Activated CD4-positive, alpha-beta T cell treated with anti-CD3 and anti-CD28 coated beads, Interleukin-2, amount 50 U/mL, for 16 hours (primary cell): ENCODE results near the gene KCNH2.

Experiments
- DNase-seq: peaks from one replicate; pipeline ENCODE4 v3.0.0-alpha.2; 2020

The KCNH2 gene

DNA sequence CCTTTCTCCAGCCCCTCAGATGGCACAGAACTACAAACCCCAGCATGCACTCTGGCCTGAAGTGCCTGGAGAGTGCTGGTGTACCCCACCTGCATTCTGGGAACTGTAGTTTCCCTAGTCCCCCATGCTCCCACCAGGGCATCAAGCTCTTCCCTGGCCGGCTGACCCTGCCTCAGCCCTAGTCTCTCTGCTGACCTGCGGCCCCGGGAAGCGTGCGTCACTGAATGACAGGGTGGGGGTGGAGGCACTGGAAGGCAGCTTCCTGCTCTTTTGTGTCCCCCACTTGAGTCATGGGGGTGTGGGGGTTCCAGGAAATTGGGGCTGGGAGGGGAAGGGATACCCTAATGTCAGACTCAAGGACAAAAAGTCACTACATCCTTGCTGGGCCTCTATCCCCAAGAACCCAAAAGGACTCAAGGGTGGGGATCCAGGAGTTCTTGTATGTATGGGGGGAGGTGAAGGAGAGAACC, 14.7 kb upstream of the KCNH2 start:
- no peak for DNase-seq

DNA sequence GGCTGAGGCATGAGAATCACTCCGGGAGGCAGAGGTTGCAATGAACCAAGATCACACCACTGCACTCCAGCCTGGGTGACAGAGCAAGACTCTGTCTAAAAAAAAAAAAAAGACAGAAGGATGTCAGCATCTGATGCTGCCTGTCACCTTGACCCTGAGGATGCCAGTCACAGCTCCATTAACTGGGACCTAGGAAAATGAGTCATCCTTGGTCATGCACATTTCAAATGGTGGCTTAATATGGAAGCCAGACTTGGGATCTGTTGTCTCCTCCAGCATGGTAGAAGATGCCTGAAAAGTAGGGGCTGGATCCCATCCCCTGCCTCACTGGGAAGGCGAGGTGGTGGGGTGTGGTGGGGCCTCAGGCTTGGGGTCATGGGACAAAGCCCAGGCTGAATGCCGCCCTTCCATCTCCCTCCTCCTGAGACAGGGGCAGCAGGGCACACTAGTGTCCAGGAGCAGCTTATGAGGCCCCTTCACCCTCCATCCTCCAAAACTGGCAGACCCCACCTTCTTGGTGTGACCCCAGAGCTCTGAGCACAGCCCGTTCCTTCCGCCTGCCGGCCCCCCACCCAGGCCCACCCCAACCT, 14.0 kb upstream of the KCNH2 start:
- DNase-seq = no peak

DNA sequence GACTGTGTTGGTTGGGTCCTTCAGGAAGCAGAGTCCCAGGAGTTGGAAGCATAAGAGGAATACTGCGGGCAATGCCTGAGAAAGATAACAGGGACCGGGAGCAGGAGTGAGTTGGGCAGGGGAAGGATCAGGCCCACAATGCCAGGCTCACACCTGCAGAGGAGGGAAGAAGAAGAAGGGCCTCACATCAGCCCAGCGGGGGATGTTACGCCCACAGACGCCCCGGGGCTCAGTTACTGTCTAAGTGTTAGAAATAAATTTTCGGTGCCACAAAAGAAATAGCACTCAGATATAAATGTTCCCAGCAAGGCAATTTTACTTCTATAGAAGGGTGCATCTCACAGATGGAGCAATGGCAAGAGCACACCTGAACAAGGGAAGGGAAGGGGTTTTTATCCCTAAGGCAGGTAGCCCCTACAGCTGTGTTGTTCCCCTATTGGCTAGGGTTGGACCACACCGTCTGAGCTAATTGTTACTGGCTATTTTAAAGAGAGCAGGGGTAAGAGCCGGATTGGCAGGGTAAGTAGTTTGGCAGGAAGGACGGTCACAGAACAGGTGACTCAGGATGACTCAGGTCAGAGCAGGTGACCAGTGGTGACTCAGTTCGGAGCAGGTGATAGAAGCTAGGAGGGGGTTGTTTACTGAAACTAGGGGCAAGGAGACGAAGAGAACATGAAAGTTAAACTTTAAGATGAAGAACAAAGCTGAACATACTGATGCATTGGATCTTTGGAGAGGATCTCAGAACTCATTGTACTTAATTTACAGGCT, 12.5 kb upstream of the KCNH2 start, which contains the start of gene NOS3:
Gene NOS3, plus strand, starts transcription at position 602 of the 771 bp plus-strand sequence. CDS start 2,787 bp downstream, outside the sequence.
- no peak for DNase-seq

DNA sequence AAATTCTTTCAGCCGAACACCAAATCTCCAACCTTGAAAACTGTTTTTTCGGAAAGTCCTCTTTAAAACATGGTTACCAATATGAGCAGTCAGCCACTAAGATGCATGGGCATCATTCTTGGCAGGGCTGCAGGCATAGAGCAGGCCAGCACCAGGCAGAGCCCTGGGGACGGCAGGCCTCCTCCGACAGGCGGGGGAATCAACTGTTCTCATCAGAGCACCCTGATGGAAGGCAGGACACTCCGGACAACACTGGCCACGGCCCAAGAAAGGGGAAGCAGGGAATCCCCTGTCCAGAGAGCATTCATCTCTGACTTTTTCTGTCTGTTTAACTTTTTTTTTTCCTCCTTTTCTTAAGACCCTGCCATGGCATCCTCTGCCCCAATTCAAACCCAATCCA, 11.3 kb upstream of the KCNH2 start:
- DNase-seq = no peak

DNA sequence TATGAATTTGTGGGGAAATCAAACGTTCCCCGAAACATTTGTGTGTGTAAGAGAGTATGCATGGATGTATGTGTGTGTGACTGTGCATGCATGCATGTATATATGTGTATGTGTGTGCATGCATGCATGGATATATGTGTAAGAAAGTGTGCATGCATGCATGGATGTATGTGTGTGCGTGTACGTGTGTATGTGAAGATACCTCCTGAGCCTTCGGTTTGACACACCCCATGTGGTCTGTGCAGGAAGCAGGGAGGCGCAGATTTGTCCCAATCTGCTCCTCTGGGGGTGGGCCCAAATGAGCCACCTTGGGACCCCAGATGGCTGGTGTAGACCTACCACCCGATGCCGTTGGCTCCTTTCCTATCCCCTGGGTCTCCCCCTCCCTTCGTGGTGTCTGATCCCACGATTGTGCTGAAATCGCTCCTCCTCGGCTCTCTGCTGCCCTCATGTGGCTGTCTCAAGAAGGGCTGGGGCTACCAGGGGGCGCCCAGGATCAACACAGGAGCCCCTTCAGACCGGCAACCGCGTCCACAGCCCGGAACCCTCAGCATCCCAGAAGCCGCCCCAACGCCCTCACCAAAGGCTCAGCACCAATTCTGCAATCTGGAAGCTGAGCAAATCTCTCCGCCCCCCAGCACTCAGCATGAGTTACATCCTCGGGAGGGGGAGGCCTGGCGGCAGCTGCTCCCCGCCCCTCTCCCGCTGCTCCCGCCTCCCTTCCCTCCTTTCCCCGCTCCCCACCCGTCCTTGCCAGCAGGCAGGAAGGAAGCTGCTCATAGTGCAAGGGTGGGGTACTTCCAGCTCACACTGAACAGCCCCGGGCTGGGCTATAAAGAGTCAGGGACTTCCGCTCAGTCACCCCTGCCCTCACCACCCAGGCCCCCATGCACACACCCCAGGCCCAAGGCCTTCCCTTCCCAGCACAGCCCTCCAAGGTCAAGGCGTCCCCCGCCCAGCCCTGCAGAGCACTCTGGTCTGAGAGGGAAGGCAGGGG, 10.4 kb upstream of the KCNH2 start:
- peak; percentile 66 for DNase-seq

DNA sequence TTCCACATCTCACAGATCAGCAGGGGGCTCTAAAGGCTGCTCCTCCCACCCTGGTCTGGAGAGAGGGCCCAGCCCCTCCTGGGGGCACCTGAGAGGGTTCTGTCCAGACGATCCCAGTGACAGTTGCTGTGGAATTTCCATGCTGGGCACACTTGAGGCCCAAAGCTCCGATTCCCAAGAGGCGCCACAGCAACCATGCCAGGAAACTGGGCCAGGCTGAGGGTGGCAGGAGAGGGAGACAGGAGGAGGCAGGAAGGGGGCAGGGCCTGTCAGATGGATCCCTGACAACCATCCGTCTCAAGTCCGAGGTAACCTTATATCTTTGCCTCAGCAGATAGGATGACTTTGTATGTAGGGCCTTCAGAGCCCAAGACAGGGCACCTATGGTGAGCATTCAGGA, 8.4 kb upstream of the KCNH2 start:
- DNase-seq = no peak

DNA sequence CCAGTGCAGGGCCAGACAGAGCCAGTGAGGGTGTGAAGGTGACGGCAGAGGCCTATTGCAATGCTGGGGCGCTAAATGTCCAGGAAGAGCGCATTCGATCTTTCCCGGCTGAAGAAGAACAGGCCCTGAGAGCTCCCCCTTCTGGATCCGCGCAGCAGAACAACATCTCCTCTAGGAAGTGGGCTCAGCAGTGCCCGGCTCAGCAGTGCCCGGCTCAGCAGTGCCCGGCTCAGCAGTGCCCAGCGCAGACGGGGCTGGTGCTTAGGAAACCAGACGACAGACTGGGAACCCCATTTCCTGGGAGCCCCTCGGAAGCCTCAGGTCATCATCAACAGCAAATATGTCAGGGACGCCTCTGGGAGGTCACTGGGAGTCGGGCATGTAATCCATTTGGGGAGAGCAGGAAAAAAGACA, 8.0 kb upstream of the KCNH2 start:
- DNase-seq = peak; percentile 46

DNA sequence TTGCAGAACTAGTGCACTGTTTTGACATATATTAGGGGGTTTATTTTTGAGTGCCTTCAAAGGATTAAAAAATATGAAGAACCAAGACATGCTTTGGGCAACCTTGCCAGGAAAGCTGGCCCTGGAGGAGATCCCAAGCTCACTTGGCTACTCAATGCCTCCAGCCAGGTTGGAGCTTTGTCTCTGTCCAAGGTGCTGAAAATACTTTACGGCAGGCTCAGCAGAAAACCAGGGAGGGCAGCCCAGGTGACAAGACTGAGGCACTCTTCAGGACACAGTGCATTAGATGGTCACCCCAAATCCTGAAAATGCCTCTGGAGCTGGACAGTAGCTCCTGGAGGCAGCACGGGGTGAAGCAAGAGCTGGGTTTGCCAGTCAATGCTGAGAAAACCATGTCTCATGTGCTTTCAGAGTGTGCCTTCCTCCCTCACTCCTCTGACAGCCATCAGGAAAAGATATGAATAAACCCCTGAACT, 5.8 kb upstream of the KCNH2 start:
- peak; percentile 29 for DNase-seq

DNA sequence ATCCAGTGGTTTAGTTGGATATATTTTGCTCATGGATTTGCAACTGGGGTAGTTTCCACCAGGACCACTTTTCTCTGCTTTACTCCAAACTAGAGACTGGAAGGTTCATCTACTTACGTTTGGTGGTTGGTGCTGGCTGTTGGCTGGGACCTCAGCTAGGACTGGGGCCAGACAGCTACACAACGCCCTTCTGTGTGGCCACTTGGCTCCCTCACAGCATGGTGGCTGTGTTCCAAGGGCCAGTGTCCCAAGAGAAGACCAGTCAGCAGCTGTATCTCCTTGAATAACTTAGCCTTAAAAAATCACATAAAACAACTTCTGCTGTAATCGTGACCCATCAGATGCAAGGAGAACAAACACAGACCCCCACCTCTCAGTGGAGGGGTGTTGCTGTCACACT, 4.2 kb upstream of the KCNH2 start:
- no peak for DNase-seq

DNA sequence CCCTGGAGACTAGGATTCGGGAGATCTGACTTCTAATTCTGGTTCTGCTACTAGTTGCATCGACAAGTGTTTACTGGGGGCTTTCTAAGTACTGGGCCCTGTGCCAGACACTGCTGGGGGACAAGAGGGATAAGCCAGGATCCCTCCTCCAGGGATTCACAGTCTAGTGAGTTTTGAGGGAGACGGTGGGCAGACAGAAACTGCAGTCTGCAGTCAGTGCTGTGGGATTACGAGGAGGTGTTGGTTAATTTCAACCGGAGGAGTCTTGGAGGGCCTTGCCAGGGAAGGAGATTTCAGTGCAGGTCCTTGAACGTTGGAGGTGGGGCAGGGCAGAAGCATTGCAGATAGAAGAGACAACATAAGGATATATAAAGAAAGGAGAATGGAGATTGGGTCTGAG, 3.5 kb upstream of the KCNH2 start:
- no peak for DNase-seq

DNA sequence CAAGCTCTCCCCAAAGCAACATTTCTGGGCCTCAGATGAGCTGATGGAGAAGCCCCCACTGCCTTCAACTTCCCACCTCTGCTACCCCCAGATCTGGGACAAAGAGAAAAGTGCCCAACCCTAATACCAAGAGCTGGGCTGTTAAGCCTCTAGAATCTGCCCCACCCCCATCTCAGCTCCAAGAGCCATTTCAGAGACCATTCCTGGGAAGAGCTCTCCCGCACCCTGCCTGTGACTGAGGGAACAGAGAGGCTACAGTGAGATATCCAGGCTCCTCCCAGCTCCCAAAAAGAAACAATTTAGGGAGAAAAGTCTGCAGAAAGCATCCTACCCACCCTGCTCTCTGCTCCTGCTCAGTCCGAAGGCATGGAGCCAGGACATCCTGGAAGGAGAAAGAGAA, 2.5 kb upstream of the KCNH2 start:
- no peak for DNase-seq

DNA sequence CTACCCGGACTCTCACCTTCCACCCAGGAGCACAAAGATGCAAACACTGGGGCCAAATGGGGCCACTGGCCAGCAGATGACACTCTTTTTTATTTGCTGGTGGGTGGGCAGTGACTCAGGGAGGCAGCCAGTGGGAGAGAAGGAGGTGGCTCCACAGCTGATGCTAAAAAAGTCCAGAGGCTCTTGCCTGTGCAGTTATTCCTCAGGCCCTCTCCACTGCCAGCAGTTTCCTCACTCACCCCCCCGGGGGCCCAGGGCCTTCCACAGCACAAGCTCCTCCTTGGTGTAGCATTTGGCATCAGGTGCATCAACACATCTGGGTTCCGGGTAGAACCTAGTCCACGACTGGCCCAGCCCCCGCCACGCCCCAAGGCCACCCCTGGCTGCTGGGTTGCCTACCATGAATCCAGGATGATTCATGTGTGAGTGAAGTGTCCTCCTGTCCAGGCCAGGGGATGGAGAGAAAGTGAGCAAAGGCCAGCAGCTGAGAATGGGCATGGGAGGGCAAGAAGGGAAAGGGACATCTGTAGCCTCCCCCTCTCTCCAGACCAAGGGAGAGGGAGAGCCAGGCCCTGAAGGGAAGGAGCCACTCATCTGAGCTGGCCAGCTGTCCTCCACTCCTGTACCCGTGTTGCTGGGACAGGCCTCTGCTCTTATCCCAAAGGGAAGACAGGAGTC, 1.7 kb upstream of the KCNH2 start:
- DNase-seq = no peak

DNA sequence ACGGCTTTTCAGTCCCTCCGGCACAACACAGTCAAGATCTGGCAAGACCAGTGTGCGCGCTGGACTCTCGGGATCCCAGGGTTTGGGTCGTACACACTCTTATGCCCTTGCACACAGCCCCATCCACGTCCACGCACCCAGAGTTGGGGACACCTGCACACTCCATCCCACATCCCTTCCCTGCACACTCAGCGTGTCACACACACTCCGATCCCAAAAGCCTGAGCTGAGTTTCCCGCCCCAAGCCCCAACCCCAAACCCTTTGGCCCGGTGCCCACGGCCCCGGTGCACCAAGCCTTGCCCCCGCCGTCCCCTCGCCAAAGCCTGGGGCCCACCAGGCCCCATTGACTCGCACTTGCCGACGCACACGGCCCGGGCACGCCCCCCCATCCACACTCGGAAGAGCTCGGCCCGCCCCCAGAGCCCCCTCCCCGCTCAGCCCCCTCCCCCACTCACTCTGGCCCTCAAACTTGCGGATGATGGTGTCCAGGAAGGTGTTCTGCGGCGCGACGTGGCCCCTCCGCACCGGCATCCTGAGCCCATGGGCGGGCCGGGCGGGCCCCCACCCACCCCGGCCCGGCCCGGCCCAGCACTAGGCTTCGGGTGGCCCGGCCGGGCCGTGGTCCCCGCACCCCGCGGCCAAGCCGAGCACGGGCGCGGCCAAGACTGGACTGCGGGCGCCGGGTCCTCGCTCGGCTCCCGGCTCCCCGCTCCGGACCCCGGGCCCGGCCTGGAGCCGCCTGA, 567 bp downstream of the KCNH2 start:
- DNase-seq = no peak

DNA sequence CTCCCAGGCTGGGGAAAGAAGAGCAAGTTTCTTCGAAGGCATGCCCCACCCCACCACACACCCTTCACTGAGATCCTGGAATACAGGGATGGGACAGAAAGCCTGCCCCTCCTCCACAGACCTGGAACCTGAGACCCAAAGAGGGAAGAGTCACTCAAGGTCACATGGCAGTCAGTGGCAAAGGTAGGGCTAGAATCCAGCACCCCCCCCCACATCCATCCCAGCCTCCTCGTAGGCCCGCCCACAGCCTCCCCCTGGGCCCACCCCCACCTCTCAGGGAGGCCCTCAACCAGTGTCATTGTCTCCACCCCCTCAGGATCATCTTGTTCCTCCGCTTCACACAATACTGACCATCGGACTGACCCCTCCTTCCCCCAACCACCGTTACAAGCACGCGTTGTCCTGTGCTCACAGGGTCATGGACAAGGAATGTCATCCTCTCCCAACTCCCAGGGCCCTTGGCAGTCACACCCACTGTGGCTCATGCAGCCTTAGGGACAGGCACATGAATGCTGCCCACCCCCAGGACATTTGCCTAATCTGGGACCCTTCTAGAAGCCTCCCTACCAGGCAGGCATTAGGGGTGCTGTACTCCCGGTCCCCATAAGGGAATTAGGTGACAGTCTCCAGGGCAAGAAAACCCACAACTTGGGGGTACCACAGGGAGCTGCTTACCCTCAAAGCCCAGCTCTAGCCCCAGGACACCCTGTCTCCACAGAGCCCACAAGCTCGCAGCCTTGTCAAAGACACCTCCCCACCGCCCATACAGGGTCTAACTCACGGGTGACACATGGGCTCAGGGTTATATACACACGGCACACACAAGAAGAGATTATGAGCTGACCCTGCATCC, 1.4 kb downstream of the KCNH2 start:
- no peak for DNase-seq

DNA sequence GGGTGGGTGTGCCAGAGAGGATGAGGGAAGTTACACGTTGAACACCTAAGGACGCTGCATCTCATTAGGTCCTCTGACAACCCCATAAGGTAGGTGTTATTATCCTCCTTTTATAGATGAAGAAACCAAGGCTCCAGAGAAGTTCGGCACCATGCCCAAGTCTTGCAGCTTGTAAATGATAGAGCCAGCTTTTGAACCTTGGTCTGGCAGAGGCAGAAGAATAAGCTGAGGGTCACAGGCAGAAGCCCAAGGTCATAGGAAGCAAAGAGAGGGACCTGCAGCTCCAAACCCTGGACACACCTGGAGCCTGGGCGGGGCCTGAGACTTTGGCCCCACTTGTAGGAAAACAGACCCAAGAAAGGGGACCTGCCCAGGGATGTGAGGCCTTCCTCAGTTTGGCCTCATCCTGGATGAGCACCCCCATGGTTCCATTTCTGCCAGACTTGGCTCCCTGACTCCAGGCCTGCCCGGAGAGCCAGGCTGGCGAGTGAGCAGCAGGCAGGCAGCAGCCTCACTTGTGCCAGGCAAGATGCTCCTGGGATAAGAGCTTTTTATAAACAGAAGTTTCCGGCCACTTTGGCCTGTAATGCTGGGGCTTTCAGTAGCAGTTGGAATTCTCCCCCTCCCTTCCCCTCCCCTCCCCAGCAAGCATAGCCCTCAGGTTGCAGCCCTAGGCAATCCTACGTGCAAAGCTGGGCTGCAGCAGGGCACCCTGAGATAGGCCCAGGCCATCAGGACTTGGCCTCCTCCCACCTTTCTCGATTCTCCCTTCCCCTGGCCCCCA, 2.4 kb downstream of the KCNH2 start:
- no peak for DNase-seq

DNA sequence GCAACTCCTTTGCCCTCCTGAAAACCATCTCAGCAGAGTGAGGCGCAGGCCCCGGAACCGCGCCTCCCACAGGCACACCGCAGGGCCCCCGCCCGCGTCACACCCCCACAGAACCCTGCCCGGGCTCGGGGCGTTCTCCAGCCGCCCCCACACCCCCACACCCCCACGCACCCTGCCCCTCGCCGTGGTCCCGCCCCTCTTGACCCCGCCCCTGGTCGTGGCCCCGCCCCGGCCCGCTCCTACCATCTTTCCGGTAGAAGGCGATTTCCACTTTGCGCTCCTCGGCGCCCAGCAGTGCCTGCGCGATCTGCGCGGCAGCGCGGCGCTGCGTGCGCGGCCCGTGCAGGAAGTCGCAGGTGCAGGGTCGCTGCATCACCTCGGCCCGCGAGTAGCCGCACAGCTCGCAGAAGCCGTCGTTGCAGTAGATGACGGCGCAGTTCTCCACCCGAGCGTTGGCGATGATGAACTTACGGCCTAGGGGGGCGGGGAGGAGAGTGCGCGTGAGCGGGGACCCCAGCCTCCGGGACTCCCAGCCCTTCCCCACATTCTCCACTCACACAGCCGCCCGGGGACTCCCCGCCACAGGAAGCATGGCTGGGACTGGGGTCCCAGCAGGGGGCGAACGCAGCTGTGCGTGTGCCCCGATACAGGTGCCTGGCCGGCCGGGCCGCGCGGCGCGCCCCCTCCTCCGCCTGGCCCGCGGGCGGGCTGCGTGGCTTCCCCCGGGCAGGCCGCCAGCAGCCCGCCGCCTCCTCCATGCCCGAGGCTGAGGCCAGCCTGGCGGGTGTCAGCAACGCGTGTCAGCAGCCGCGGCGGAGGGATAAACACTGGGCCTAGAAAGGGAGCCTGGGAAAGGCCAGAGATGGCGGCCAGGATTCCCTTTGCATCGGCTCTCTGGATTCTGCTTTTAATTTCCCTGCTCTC, 3.4 kb downstream of the KCNH2 start:
- peak; percentile 78 for DNase-seq

DNA sequence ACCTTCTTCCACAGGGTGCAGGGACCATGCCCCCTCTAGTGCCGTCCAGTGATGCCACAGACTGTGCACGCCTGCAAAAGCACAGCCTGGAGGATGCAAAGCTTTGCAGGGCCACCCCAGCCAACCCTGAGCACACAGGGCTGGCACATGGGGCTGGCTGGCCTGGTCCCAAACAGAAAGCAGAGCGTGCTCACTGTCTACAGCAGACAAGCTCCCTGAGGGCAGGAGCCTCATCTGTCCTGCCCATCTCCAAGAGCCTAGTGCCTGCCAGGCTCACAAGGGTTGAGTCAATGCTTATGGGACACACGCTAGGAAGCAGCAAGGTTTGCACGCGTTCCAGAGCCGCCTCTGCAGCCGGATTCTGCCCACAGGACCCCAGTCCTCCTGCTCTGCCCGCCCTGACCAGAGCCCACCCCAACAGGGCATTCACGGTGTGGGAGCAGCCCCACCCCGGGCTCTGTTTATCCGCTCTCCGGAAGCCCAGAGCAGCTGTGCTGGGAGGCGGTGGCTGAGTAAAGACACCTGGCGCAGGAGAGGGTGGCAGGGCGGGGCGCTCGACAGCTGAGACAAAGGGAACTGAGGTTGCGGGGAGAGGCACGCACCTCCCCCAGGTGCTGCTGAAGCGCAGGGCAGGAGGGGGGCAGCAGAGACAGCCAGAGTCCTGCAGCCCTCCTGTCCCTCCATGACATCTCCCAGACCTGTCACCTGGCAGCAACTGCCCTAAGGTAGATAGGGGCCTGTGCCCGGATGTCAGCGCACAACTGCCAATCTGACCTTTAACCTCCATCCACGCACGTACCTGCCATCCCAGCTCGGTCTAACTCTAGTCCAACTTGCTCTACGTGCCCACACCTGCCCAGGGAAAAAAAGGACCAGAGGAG, 4.3 kb downstream of the KCNH2 start:
- no peak for DNase-seq

DNA sequence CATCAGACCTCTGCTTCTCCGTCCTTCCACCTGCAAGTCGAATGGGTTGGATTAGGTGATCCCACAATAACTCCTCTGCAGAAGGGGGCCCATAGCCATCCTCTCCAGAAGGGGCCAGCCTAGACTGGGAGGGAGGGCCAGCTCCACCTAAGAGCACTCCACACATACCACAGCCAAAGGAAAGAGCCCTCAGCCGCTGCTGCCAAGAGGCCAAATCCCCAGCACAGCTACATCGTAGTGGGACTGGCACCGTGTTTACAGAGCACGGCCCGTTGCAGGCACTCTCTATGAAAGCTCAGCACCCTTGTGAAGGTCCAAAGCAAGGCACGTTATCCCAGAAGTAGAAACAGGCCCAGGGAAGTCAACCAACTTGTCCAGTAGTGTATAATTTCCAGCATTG, 5.4 kb downstream of the KCNH2 start:
- DNase-seq = no peak
